Muscle of leg (tissue), 11 donors: Measurements from ENCODE around the gene CATSPER1. TPM values are rescaled to one million over a fixed set of nuclear protein-coding genes. Genes with fewer than 3 reads are reported as not detected.
A peak's percentile ranks its signal among the peaks of the same experiment; 100 is the strongest.

Source experiments
- DNase-seq: peaks from one replicate; pipeline ENCODE4 v3.0.0; 2013
- H3K27ac ChIP-seq: one replicate; pipeline ENCODE4 v1.5.1; 2013; ENCODE audit warnings: mild to moderate bottlenecking, low read length, control low read depth
- H3K27me3 ChIP-seq: one replicate; pipeline ENCODE4 v1.6.1; 2013; ENCODE audit warnings: low read length; ENCODE audit not compliant: control insufficient read depth, insufficient read depth
- H3K36me3 ChIP-seq: one replicate; pipeline ENCODE4 v1.6.1; 2013; ENCODE audit warnings: low read length; ENCODE audit not compliant: control insufficient read depth, insufficient read depth
- H3K4me1 ChIP-seq: one replicate; pipeline ENCODE4 v1.6.1; 2013; ENCODE audit warnings: low read length; ENCODE audit not compliant: control insufficient read depth, insufficient read depth
- H3K4me3 ChIP-seq: one replicate; pipeline ENCODE4 v1.5.1; 2013; ENCODE audit warnings: low read length, control low read depth
- H3K9me3 ChIP-seq: replicated peaks from 2 replicates; pipeline ENCODE4 v1.6.1; 2013; ENCODE audit warnings: low read depth, low read length; ENCODE audit not compliant: control insufficient read depth
- WGBS: methylation state at CpG from one replicate; pipeline ENCODE4 v1.1.5; 2013; ENCODE audit warnings: missing lambda C conversion rate; ENCODE audit not compliant: insufficient coverage; 5-methylcytosine and 5-hydroxymethylcytosine counted together
- polyA plus RNA-seq, 8 donors: library from polyadenylated mRNA; unstranded; fragments of 120-200 nt; gene quantifications; one replicate each; pipeline versions ENCODE4 v1.2.1 to v1.2.3, GENCODE V29; 2013; ENCODE audit warnings: inconsistent platforms in 1 of 8, low replicate concordance in 1 of 8; ENCODE audit not compliant: insufficient read length in 8 of 8, insufficient read depth in 1 of 8
- total RNA-seq: library from RNA; stranded (reverse); fragments of 120-200 nt; gene quantifications from one replicate; pipeline ENCODE4 v1.2.4, GENCODE V29; 2013

Gene CATSPER1
- total and polyA plus RNA-seq, 9 donors, result 0.09 to 0.19 (median 0.16) TPM; not detected in 5

DNA sequence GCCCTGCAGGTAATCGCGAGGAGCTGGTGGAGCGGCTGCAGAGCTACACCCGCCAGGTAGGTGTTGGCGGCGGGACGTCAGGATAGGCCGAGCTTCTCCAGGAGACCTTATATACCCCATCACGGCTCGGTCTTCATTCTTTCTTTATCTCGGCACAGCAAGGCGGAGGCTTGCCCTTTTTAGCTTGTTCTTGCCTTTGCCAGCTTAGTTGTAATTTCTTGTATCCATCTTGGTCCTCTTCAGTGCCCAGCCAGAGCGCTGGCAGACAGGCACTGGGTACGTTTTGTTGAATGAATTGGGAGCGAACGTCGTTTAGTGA is 26.3 kb upstream of the CATSPER1 start:
- H3K27ac ChIP-seq, result peak overlapping the region; percentile 81
- H3K9me3 ChIP-seq, result no peaks in the 10 kb centered on the region
- 2% methylated on average over 9 of the region's 17 CpGs for WGBS
- peaks cover 23% of the 10 kb centered on the region for H3K4me1 ChIP-seq
- no peak for DNase-seq
- peaks cover 13% of the 10 kb centered on the region for H3K27me3 ChIP-seq
- H3K36me3 ChIP-seq, result peaks cover 40% of the 10 kb centered on the region
- H3K4me3 ChIP-seq, result peak overlapping the region; percentile 92

DNA sequence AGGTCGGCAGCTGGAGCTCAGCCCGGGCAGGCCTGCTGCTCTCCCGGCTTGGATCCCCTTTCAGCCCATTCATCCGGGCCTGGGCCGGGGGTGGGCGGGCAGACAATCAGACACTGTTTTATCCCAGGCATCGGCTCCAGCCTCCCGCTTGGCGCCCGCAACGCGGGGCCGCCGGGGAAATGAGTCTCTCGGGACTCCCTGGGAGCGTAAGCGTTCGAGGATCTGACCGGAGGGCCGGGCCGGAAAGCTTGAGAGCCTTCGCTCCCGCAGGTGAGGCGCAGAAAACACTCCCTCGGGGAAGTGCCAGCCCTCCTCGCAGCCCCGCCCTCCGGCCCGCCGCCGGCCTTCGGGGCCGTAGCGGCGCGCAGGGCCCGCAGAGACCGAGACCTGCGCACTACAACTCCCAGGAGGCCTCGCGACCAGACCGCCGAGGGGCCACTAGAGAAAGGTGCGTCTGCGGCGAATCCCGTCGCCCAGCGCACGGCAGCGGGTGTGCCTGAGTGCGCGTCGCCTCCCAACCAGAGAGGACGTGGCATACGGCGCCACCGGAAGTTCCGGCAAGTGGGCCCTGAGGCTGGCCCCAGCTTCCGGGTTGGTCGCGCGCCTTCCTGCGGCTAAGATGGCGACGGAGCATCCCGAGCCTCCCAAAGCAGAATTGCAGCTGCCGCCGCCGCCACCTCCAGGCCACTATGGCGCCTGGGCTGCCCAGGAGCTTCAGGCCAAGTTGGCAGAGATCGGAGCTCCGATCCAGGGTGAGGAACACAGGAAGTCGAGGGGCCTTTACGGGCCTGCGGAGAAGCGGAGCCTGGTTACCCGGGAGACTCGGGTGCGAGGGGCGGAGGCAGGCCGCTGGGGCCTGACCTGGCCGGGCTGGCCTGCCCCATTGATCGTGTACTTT is 25.7 kb upstream of the CATSPER1 start, which contains the start of gene SF3B2:
TSS of gene SF3B2 (plus strand) at position 599 of the 898 bp plus-strand sequence. CDS start at position 620, 21 bp downstream.
- Histone ChIP-seq H3K9me3 (no peaks in the 10 kb centered on the region), H3K4me1 (peaks cover 23% of the 10 kb centered on the region), H3K4me3 (peak within 1 kb of the TSS; percentile 92), H3K27ac (peak within 1 kb of the TSS; percentile 97), H3K36me3 (peaks cover 34% of the 10 kb centered on the region), H3K27me3 (peaks cover 16% of the 10 kb centered on the region)
- WGBS, result under 1% methylated on average over 83 of the region's 84 CpGs
- DNase-seq, result peak; percentile 99

DNA sequence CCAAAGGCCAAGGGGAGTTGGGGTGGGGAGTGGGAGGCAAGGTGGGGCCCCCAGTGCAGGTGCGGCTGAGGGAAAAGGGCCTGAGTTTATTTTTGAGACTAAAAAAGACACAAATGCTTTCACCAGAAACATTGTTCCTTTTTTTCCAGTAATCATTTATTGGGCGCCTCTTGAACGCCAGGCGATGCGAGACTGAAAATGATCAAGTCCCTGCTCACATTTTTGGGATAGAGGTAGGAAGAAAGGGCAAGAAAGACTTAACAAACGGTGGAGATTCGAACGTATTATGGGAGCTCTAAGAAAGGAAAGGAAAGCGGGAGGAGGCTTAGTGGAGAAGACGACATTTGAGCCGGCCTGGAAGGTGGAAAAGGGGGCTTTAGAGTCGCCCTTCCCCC is 25.1 kb upstream of the CATSPER1 start:
- Histone ChIP-seq H3K9me3 (no peaks in the 10 kb centered on the region), H3K27me3 (peaks cover 19% of the 10 kb centered on the region), H3K27ac (peak overlapping the region; percentile 97), H3K36me3 (peaks cover 28% of the 10 kb centered on the region), H3K4me3 (peak overlapping the region; percentile 92), H3K4me1 (peaks cover 23% of the 10 kb centered on the region)
- 7% methylated on average over 10 of the region's 12 CpGs for WGBS
- no peak for DNase-seq

DNA sequence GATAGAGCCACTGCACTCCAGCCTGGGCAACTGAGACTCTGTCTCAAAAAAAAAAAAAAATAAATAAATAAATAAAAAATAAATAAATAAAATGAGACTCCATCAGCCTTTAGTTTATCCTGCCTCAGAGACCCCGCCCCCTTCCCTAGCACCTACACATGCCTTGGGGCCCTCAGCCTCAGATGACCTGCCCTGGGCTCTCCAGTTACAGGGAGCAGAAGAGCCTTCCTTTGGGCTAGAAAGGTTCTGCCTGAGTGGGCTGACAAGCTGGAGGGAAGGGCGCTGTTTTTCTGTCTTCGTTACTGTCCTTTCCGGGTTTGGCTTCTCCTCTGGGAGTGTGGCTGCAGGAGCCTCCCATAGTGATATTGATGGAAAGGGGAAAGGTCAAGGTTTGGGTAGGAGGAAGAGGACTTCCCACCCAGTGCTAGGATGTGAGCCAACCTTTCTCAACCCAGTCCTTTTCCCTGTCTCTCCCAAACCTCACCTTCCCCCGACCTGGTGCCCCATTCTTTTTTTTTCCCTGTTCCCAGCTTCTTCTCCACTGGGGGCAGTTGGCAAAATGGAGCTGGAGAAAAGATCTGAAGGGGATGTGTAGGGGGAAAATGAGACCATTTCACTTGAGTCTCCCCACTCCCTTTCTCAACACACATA is 24.4 kb upstream of the CATSPER1 start:
- Histone ChIP-seq H3K4me1 (peaks cover 23% of the 10 kb centered on the region), H3K4me3 (no peak overlapping the region), H3K27me3 (peaks cover 21% of the 10 kb centered on the region), H3K9me3 (no peaks in the 10 kb centered on the region), H3K27ac (peak overlapping the region; percentile 97), H3K36me3 (peaks cover 26% of the 10 kb centered on the region)
- no peak for DNase-seq
- WGBS, result 83% methylated on average over 3 of the region's 5 CpGs

DNA sequence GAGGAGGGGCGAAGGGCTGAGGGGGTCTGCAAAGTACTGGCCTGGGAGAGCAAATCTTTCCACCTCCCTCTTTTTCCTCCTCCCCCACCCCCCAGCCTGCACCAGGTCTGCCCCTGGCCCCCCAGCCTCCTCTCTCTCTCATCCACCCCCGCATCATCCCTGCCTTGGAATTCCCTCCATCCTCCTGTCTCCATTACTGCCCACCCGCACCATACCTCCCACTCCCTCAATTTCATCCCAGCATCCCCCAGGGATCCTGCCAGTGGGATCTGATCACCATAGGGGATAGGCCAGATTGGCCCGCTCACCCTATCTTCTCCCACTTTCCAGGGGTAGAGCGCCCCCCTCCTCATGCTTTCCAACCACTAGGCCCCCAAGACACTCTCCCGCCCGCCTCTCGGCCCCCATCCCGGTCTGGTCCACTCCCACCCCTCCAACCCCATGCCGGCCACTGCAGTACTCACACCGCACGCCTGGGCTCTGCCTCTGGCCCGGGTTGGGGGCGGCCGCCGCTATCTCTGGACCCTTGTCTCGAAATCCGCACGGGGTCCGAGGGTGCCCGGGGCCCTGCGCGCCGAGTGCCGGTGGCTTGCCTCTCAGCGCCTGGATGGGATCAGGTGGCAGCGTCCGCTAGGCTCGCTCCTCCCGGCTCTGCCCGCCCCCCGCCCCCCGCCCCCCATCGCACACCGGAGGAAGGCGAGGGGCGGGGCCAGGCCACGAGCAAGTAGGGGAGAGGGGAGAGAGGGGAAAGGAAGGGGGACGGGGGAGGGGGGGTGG is 22.5 kb upstream of the CATSPER1 start, which contains the start of gene GAL3ST3:
TSS of gene GAL3ST3 (minus strand) at position 615 of the 777 bp plus-strand sequence. CDS start 3,746 bp downstream, outside the sequence.
- peaks cover 27% of the 10 kb centered on the region for H3K4me1 ChIP-seq
- WGBS, result 3% methylated on average over 19 of the region's 39 CpGs
- H3K27ac ChIP-seq, result no peak within 1 kb of the TSS
- no peak within 1 kb of the TSS for H3K4me3 ChIP-seq
- peaks cover 10% of the 10 kb centered on the region for H3K36me3 ChIP-seq
- H3K9me3 ChIP-seq, result no peaks in the 10 kb centered on the region
- peaks cover 21% of the 10 kb centered on the region for H3K27me3 ChIP-seq
- no peak for DNase-seq

DNA sequence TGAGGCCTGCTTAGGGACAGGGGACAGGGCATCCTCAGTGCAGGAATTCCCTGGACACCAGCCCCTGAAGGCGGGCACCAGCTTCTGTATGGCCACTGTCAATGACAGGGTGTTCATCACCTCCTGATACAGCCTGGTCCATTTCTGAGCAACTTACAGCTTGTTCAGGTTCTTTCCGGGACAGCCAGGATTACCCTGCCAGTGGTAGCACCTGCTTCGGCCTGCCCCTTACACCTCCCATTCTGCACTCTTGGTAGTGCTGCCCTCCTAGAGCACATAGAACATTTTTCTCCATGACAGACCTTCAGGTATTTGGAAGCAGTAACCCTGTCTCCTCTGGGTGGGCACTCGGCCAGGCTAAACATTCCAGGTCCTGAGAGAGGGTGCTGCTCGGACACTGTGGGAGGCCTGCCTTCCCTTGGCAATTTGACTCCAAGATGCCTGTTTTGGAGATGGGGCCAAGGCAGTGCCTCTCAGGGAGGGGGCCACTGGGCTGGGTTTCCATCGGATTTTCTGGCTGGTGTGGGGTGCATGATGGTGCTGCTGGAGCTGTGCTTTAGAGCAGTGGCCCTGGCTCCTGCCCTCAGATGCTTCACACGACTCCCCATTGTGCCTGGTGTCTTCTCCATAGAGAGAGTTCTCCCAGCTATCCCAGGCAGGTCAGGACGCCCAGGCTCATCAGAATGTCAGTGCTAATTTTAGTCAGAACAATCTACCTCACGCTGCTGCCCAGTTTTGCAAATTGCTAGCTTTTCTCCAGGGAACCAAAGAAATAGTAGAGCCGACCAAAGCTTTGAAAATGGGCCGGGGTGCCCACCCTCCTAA is 21.5 kb upstream of the CATSPER1 start:
- Histone ChIP-seq H3K27ac (no peak overlapping the region), H3K4me3 (no peak overlapping the region), H3K36me3 (peaks cover under 1% of the 10 kb centered on the region), H3K27me3 (peaks cover 21% of the 10 kb centered on the region), H3K4me1 (peaks cover 19% of the 10 kb centered on the region), H3K9me3 (no peaks in the 10 kb centered on the region)
- 71% methylated on average over 9 of the region's 11 CpGs for WGBS
- DNase-seq, result no peak

- 79% methylated on average over 2 of the region's 3 CpGs for WGBS
- H3K4me1 ChIP-seq, result peaks cover 19% of the 10 kb centered on the region
- no peak for DNase-seq
- no peak overlapping the region for H3K27ac ChIP-seq
- H3K9me3 ChIP-seq, result no peaks in the 10 kb centered on the region
- no peaks in the 10 kb centered on the region for H3K36me3 ChIP-seq
- no peak overlapping the region for H3K4me3 ChIP-seq
- peaks cover 21% of the 10 kb centered on the region for H3K27me3 ChIP-seq
These were observed 20.6 kb upstream of the CATSPER1 start for GRCh38 chr11:66046901-66047300.

DNA sequence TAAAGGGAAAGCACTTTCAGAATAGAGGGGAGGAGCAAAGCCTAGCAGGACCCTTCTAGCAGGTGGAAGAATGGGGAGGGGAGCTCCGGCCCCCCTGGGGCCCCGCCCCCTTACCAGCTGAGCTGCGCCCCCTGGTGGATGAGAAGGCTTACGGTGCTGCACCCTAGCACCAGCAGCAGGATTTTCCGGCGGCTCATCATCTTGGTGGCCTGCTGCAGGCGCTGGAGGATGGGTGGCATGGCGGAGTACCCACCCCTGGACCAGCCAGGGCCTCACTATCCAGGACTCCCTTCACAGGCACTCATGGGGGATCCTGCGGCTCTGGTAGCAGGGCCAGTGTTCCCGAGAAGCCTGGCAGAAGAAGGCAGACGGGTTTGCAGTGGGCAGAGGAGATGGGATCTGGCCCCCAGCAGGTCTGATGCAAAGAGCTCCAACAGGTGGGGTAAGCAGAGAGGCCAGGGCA is 18.9 kb upstream of the CATSPER1 start:
- peaks cover 21% of the 10 kb centered on the region for H3K27me3 ChIP-seq
- peaks cover 8% of the 10 kb centered on the region for H3K4me1 ChIP-seq
- peak; percentile 77 for DNase-seq
- H3K27ac ChIP-seq, result no peak overlapping the region
- H3K36me3 ChIP-seq, result no peaks in the 10 kb centered on the region
- no peaks in the 10 kb centered on the region for H3K9me3 ChIP-seq
- WGBS, result 4% methylated on average over 9 of the region's 11 CpGs
- no peak overlapping the region for H3K4me3 ChIP-seq

GRCh38 chr11:66044757-66045156 is 18.5 kb upstream of the CATSPER1 start:
- no peaks in the 10 kb centered on the region for H3K36me3 ChIP-seq
- WGBS, result 69% methylated on average over 4 of the region's 6 CpGs
- peaks cover 8% of the 10 kb centered on the region for H3K4me1 ChIP-seq
- H3K9me3 ChIP-seq, result no peaks in the 10 kb centered on the region
- no peak overlapping the region for H3K4me3 ChIP-seq
- H3K27ac ChIP-seq, result no peak overlapping the region
- H3K27me3 ChIP-seq, result peaks cover 21% of the 10 kb centered on the region
- no peak for DNase-seq
